ENCODE data around the gene PMPCA. TPM values are rescaled to one million over a fixed set of nuclear protein-coding genes. Genes with fewer than 3 reads are reported as not detected.
A peak's percentile ranks its signal among the peaks of the same experiment; 100 is the strongest.

Gene PMPCA
- total and polyA plus RNA-seq, 2 of the 13 experiments (the other 11 are each of a cell fraction or from before 2014, with no cell fraction given) = 70.2 to 88.4 TPM

DNA sequence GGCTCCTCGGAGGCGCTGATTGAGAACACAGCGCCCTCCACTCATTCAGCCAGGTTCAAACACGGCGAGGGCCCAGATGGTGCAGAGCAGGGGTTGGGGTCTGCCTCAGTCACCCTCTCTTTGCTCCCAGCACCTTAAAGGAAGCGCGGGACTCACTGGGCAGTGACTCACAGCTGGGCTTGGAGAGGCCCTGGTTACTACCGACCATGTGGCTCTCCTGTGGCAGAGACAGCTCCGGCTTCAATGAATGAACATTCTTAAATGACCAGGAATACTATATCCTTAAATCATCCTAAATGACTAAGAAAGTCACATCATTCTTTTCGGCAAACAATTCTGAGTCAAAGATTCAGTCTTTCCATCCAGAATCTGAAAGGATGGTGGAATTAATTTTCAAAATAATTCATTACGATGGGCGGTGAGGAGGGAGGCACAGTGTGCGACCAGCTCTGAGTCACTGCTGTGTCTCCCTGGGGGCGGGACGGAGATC lies 30.8 kb downstream of the PMPCA start:
- in situ Hi-C loops (cut with HindIII; ENCODE audit: extremely low pct_ligation_motif_present, low pct_unique_long_range_greater_than_20kb) = loop anchor here (5.0 kb wide), 1 partner anchor 36 kb away; no protein-coding TSS in a partner anchor
- POLR2A ChIA-PET = no interaction called here
- Histone ChIP-seq H3K4me1 (ENCODE audit: insufficient read depth, low read length) (peaks cover 46% of the 10 kb centered on the region), H3K9me3 (ENCODE audit: low read length) (no peaks in the 10 kb centered on the region), H3K36me3 (replicated peaks in 1 of 2; ENCODE audit: control insufficient read depth in 1 of 2, insufficient read depth in 2 of 2, low read length in 2 of 2) (peaks cover 16 to 45% of the 10 kb centered on the region in 2 experiments; a peak in 4 of 5 replicates), H3K4me3 (replicated peaks in 1 of 3; ENCODE audit: insufficient read depth in 1 of 3, low read depth in 2 of 3, low read length in 3 of 3) (no peak overlapping the region), H3K9ac (ENCODE audit: insufficient read depth, low read depth, low read length) (no peak overlapping the region), H2AFZ (ENCODE audit: low read length) (no peak overlapping the region), H4K20me1 (ENCODE audit: insufficient read depth, low read length) (0 out of 2 replicates have a peak, but pooled peaks cover 2% of the 10 kb centered on the region), H3K27ac (ENCODE audit: extremely low read length, insufficient read depth, low read length) (peak overlapping the region; percentile 76), H3K4me2 (ENCODE audit: low read depth, low read length) (no peak overlapping the region), H3K79me2 (ENCODE audit: insufficient read depth, low read length) (peaks cover 24% of the 10 kb centered on the region), H3K27me3 (ENCODE audit: control insufficient read depth in 1 of 2, insufficient read depth in 2 of 2, low read length in 2 of 2) (no peaks in the 10 kb centered on the region; a peak in 1 of 5 replicates)
- no peak for ATAC-seq
- no peak for DNase-seq (ENCODE audit: low spot score)
- CTCF ChIA-PET (ENCODE audit: low intra/inter-chr PET ratio, low total read pairs) = no interaction called here
- intact Hi-C loops (cut with micrococcal nuclease; ENCODE audit: unreplicated experiment) = no loop called here
- WGBS (ENCODE audit: low lambda C conversion rate) = 87% methylated on average over 13 of the region's 15 CpGs
- TF ChIP-seq ZNF703 (CRISPR knock-in tag; IDR thresholded peaks at IDR 0.05; ENCODE audit: borderline replicate concordance) = no peak
- TF ChIP-seq POLR2A (IDR thresholded peaks at IDR 0.05; ENCODE audit: insufficient read depth in 1 of 2, low read depth in 2 of 2, low read length in 2 of 2) = 0 out of 4 replicates have a peak, but pooled peaks of 1 of the 2 experiments have one; percentile 9
- TF ChIP-seq TBX2 (CRISPR knock-in tag; IDR thresholded peaks at IDR 0.05; ENCODE audit: borderline replicate concordance) = no peak
- no peak for TF ChIP-seq ADNP (CRISPR knock-in tag; IDR thresholded peaks at IDR 0.05)
- no peak for TF ChIP-seq ZNF549 (CRISPR knock-in tag; IDR thresholded peaks at IDR 0.05)
- no peak for FAIRE-seq
- BruUV-seq (replicated peaks) = no TSS peak

DNA sequence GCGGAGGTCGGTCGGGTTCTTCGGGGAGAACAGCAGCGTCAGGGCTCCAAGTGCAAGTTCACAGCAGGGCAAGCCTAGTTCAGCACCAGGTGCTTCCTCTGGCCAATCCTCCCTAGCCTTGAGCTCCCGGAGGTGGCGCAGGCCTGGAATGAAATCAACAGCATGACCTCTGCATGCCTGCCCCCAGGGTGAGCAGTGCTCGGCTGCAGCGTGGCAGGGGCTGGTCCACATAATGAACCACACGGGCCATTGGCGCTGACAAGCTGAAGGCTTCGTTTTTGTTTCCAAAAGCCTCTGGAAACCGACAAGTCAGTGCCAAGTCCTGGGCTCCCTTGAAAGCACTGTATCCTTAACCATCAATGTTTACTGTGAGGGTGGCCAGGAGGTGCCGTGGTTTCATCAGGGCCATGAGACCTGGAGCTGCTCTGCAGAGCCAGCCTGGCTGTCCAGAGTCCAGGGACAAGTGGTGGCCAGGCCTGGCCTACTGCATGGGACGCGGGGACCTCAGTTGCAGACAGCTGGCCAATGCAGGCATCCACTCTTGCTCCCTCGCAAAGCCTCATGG lies 31.3 kb downstream of the PMPCA start:
- Histone ChIP-seq H3K4me2 (ENCODE audit: low read depth, low read length) (no peak overlapping the region), H3K36me3 (replicated peaks in 1 of 2; ENCODE audit: control insufficient read depth in 1 of 2, insufficient read depth in 2 of 2, low read length in 2 of 2) (peaks cover 19 to 49% of the 10 kb centered on the region in 2 experiments; a peak in 4 of 5 replicates), H3K4me3 (replicated peaks in 1 of 3; ENCODE audit: insufficient read depth in 1 of 3, low read depth in 2 of 3, low read length in 3 of 3) (no peak overlapping the region), H4K20me1 (ENCODE audit: insufficient read depth, low read length) (0 out of 2 replicates have a peak, but pooled peaks cover 2% of the 10 kb centered on the region), H3K9me3 (ENCODE audit: low read length) (no peaks in the 10 kb centered on the region), H3K27me3 (ENCODE audit: control insufficient read depth in 1 of 2, insufficient read depth in 2 of 2, low read length in 2 of 2) (no peaks in the 10 kb centered on the region; a peak in 1 of 5 replicates), H3K79me2 (ENCODE audit: insufficient read depth, low read length) (peaks cover 22% of the 10 kb centered on the region), H3K4me1 (ENCODE audit: insufficient read depth, low read length) (peaks cover 41% of the 10 kb centered on the region), H2AFZ (ENCODE audit: low read length) (no peak overlapping the region), H3K9ac (ENCODE audit: insufficient read depth, low read depth, low read length) (no peak overlapping the region), H3K27ac (ENCODE audit: extremely low read length, insufficient read depth, low read length) (peak overlapping the region; percentile 76)
- POLR2A ChIA-PET = interaction anchor here (1.1 kb wide), 1 partner anchor 96 kb away, joined by 3 read pairs; no protein-coding TSS in a partner anchor
- in situ Hi-C loops (cut with HindIII; ENCODE audit: extremely low pct_ligation_motif_present, low pct_unique_long_range_greater_than_20kb) (loop anchor here (5.0 kb wide), 1 partner anchor 36 kb away; no protein-coding TSS in a partner anchor), intact Hi-C loops (cut with micrococcal nuclease; ENCODE audit: unreplicated experiment) (no loop called here)
- WGBS (ENCODE audit: low lambda C conversion rate) = 88% methylated on average over 10 of the region's 17 CpGs
- CTCF ChIA-PET (ENCODE audit: low intra/inter-chr PET ratio, low total read pairs) = no interaction called here
- FAIRE-seq (peak; percentile 21), ATAC-seq (peak; percentile 71), DNase-seq (ENCODE audit: low spot score) (peak; percentile 20)
- BruUV-seq (replicated peaks) = no TSS peak
- TF ChIP-seq ZNF225 (CRISPR knock-in tag; IDR thresholded peaks at IDR 0.05) (no peak), YEATS2 (CRISPR knock-in tag; IDR thresholded peaks at IDR 0.05; ENCODE audit: borderline replicate concordance) (peak; percentile 19; the same call in 1 of the 2 replicates), YEATS4 (CRISPR knock-in tag; IDR thresholded peaks at IDR 0.05; ENCODE audit: borderline replicate concordance) (no peak), ZNF276 (CRISPR knock-in tag; IDR thresholded peaks at IDR 0.05; ENCODE audit: low read depth) (no peak), MLX (CRISPR knock-in tag; IDR thresholded peaks at IDR 0.05) (peak; percentile 51; the same call in 1 of the 2 replicates), SALL1 (CRISPR knock-in tag; IDR thresholded peaks at IDR 0.05) (peak; percentile 72; the same call in 1 of the 2 replicates), ARNTL (CRISPR knock-in tag; IDR thresholded peaks at IDR 0.05) (0 out of 2 replicates have a peak, but pooled peaks have one; percentile 26), SNAPC5 (CRISPR knock-in tag; IDR thresholded peaks at IDR 0.05; ENCODE audit: borderline replicate concordance) (no peak), ZNF230 (CRISPR knock-in tag; IDR thresholded peaks at IDR 0.05) (no peak)

All from HepG2 (cell line).